HG03575 (cell line): ENCODE results near the gene SMAD3.

Experiments used
- ATAC-seq: cut with Tn5 transposase; IDR thresholded peaks from one replicate; pipeline ENCODE4 v1.9.1; 2021; ENCODE audit not compliant: unreplicated experiment, insufficient number of reproducible peaks, low FRiP score; ENCODE audit errors: extremely low read depth

Gene SMAD3

GRCh38 chr15:67054676-67055075, 10.7 kb upstream of the SMAD3 start:
- no peak for ATAC-seq

DNA sequence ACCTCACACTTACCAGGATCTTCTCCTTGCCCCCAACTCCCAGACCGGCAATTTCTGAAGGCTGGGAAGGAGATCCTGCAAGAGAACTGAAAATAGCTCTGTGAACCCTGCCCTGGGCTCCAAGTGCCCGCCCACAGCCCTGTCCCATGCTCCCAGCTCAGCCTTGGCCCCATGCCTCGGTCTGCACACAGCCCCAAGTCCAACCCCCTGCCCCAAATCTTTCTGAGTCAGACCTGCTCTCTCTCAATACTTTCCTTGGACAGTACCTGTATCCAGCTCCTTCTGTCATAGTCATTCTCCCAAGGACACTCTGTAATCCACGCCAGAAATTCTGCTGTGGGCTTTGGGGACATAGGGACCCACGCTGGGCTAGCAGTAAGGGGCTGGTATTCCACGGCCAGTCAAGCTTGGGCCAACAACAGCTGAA, 6.3 kb upstream of the SMAD3 start:
- ATAC-seq, result no peak

DNA sequence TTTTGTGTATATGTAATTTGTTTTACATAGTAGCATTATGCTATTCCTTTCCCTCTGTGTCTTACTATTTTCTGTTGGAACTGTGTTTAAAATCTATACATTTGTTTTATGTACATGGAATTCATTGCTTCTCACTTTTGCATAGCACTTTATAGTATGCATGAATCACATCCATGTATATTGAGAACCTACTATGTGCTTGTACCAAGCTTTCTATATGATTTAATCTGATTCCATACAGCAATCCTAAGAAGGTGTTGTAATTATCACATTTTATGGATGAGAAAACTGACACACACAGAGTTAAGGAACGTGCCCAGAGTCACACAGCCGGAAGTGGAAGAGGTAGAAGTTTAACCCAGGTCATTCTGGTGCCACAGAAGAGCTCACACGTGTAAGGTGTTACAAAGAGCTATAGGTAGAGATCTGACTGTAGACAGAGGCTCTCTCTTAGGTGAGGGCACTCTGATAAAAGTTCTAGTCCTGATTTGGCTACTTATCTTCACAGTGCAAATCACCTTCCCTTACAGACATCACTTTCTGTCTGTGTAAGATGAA, 3.5 kb upstream of the SMAD3 start:
- no peak for ATAC-seq

- ATAC-seq, result no peak
These were observed 2.9 kb upstream of the SMAD3 start for GRCh38 chr15:67062369-67062985.

GRCh38 chr15:67063689-67064606, 1.5 kb upstream of the SMAD3 start:
- ATAC-seq, result no peak

GRCh38 chr15:67064607-67065530, 533 bp upstream of the SMAD3 start:
- no peak for ATAC-seq

- no peak for ATAC-seq
These were observed 898 bp downstream of the SMAD3 start for GRCh38 chr15:67066041-67066958.

DNA sequence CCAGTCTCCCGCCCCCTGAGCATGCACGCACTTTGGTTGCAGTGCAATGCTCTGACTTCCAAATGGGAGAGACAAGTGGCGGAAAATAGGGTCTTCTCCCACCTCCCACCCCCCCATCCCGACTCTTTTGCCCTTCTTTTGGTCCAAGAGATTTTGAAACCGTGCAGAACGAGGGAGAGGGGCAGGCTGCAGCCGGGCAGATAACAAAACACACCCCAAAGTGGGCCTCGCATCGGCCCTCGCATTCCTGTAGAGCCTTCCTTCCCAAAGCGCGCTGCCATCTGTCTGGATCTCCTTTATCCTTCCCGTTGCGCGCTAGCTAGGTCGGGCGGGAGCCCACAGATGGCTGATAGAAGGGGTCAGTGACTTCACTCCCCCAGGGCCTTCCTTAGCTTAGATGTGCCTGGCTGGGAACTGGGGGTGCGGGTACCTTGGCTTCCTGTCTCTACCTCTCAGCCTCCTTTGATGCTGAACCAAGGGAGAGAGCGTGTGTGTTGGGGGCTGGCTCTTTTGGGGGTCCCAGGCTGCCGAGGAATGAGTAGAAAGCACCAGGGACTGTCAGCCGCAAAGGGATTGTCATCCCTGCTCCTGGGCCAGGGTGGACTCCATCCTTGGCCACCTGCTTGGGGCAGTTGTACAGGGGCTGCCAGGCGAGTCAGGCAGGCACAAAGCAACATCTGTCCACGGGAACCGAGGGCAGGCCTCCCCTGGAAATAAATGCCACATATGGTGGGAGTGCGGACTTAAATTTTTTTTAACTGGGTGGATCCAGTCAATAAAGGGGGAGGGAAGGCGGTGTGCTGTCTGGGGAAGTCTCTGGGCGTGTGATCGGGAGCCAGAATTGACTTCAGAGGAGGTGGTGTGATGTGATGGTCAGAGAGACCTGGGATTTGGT, 1.8 kb downstream of the SMAD3 start:
- no peak for ATAC-seq

DNA sequence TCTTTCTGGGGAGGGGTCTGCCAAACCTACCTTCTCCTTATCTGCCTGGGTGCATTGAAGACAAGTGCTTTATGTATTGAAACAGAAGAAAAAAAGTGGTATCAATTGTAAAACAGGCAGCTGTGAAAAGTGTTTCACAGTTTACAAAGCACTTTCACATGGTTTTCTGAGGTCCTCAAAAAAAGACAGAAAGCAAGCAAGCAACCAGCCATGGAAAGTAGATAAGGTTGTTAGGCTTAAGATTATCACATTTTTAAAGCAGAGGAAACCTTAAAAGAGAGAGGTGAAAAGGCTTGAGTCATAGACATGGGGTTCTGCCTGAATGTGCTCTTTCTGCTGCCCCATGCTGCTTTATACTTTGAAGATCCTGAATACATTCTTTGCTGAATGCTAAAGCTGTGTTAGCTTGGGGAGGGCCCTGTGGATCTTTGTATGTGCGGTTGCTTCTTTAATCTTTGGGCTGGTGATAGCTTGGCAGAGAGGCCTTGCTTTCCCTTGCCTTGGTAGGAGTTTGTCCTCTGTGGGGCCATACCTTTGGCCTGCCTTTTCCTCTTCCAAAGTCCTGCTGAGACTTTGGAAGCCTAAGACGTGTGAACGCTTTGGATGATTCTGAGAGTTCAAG, 2.6 kb downstream of the SMAD3 start:
- no peak for ATAC-seq

DNA sequence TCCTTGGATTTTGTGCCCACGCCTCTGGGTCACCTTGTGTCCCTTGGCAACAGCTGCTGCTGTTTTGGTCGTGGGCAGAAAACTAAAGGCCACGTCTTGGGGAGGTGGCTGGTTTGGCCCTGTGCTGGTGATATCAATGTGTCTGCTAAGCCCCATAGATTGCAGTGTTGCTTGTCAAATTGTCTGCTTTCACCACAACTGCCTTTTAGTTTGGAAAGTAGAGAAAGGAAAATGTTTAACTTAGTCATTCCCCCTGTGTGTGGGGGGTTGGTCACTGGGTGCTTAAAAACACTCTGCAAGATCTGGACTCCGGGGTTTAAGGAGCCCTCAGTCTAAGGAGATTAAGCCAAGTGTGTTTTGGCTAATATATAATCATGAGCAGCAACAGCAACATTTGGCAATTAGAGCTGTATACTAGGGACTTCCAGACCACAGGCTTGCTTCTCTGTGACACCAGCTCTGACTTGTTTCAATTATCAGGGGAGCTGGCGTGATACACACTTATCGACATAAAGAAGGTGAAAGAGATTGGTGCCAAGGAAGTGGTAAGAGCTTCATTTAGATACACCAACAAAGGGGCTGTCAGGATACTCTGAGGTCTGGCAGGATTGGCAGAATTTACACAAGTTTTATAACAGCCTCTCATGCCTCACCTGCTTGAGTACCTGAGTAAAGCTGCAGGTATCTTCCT, 3.5 kb downstream of the SMAD3 start:
- no peak for ATAC-seq

DNA sequence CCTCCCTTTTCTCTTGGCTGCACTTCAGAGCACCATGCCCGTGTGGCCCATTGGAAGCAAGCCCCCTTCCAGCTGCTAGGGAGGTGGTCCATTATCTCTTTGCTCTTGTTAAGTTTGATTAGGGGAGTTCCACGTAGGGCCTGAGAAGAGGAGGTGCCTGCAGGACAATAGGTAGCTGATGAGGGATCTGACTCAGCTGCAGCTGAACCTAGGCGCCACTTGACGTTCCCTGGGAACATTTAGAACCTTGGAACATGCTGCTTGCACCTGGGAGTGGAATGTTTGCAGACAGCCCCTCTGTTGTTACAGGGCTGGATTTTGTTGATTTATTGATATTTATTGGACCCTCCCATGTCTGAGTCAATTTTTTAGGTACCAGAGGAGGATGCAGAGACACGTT, 4.7 kb downstream of the SMAD3 start:
- no peak for ATAC-seq

- no peak for ATAC-seq
These were observed 5.7 kb downstream of the SMAD3 start for GRCh38 chr15:67070892-67071664.

DNA sequence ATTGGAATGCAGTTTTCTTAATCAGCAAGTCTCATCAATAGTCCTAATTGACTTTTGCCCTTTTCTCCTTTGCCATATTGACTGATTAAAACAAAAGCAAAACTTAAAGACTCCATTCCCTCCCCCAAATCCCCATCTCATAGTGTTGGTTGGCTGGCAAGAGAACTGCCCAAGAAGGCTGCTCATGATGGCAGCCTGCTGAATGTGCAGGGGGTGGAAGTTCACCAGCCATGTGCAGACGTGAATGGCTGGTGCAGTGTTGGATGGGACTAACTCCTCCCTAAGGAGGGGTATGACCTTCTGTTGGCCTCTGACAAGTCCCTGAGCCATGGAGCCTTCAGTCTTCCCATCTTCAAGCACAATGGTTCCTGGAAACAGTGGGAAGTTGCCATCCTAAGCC, 7.0 kb downstream of the SMAD3 start:
- ATAC-seq, result no peak

GRCh38 chr15:67072958-67073357, 7.6 kb downstream of the SMAD3 start:
- ATAC-seq, result no peak

DNA sequence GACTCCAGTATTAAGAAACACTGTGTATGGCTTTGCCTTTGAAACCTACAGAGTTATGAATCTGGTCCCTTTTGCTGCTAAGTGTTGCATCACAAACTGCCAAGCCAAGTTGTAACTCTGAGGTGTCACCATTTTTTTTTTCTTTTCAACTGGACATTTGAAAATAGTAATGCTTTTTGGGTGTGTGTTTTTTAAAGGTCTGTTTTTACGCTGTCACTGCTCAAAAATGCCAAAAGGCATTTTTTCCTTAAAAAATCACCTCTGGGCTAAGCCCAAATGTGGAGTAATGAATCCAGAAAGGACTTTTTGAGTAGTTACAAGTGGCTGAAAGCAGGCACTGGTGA, 9.5 kb downstream of the SMAD3 start:
- ATAC-seq, result no peak
